Hair follicle dermal papilla cell (primary cell): ENCODE results near the gene ADPGK. TPM values are rescaled to one million over a fixed set of nuclear protein-coding genes. Genes with fewer than 3 reads are reported as not detected.

Experiments used
- total RNA-seq: library from RNA; depleted of rRNA; stranded (reverse); fragments of >200 nt; gene quantifications from 2 replicates; pipeline ENCODE4 v1.2.3, GENCODE V29; 2012

ADPGK gene
- 56.5 and 71.9 TPM in 2 replicates for total RNA-seq

DNA sequence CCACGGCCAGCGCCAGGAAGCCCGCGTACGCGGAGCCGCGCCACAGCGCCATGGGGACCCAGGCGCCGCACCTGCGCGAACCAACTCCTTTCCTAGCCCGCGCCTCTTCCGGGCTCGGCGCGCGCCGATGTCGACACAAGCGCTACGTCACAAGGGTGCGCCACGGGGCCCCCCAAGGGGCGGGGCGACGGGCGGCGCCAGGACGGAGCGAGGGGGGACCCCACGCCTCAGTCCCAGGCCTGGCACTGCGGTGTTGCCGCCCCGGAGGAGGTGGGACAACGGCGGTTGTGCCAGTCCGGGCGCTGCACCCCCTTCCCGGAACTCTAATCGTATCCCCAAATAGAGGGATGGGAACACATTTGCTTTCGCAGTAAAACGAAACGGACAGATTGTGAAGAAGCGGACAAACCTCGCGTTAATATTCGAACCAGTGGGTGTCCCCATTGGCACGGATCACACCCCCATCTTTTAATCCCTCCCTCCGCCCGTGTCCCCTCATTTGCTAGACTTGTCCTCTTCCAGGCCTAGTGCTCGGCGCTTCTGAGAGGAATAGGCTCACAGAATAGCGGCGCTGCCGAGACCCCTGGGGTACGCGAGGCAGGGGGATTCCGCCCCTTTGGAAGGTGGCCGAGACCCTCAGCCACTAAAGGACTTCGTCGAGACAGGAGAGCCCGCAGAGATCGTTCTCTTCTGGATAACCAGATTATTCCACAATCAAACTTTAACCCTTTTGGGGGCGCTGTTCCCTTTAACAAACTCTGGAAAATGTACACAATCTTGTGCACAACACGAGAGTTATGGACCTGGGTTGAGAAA is at the start of gene ADPGK:
TSS of gene ADPGK (minus strand) at position 119 of the 816 bp plus-strand sequence. CDS start at position 52, 67 bp downstream.

Other genes starting within 250 kb of the ADPGK start
- gene GOLGA6B, start 129.1 kb downstream of the ADPGK start, total RNA-seq = not detected in 2 replicates
- gene HIGD2B, start 97.6 kb downstream of the ADPGK start, total RNA-seq = not detected in 2 replicates
- 28.9 and 33.8 TPM in 2 replicates for gene BBS4, start 97.6 kb downstream of the ADPGK start, total RNA-seq